Pancreas (tissue), 10 donors: ENCODE measurements around the gene CEP128. TPM values are rescaled to one million over a fixed set of nuclear protein-coding genes. Genes with fewer than 3 reads are reported as not detected.

Source experiments
- ATAC-seq, 4 donors: fragments of 200-7000 bp; cut with Tn5 transposase; one replicate each; pipeline versions ENCODE4 v1.8.0 to v1.9.1; 2020; ENCODE audit warnings: mild to moderate bottlenecking in 4 of 4, moderate library complexity in 4 of 4
- DNase-seq, 6 donors: peaks; one replicate each; pipeline ENCODE4 v3.0.0-alpha.2; 2020
- FAIRE-seq: peaks from 2 replicates; lab custom pipeline; 2012; peaks lifted over from hg19 to GRCh38; lab: Jason Lieb, UNC
- H3K27ac ChIP-seq, 4 donors: fragments of 200-600 bp; sonication (generic); 1 replicate in 3 of 4; 2 replicates in 1 of 4; pipeline versions ENCODE4 v1.5.0 to v1.8.0; 2020
- H3K27me3 ChIP-seq, 4 donors: fragments of 200-600 bp; one replicate each; pipeline ENCODE4 v1.8.0; 2021
- H3K36me3 ChIP-seq, 3 donors: fragments of 200-600 bp; sonication (generic) in 1 of 3; one replicate each; pipeline versions ENCODE4 v1.5.0 to v1.8.0; 2020 to 2021
- H3K4me1 ChIP-seq, 3 donors: fragments of 200-600 bp; one replicate each; pipeline ENCODE4 v1.8.0; 2021
- H3K4me3 ChIP-seq, 4 donors: fragments of 200-600 bp; sonication (generic) in 2 of 4; one replicate each; pipeline versions ENCODE4 v1.5.0 to v1.8.0; 2020 to 2021
- H3K9me3 ChIP-seq, 4 donors: fragments of 200-600 bp; one replicate each; pipeline ENCODE4 v1.8.0; 2021
- CTCF ChIP-seq, 4 donors: fragments of 200-600 bp; sonication (generic) in 3 of 4; IDR thresholded peaks; one replicate each; pipeline versions ENCODE4 v1.5.0 to v1.8.0; 2021; ENCODE audit warnings: antibody characterized with exemption in 4 of 4
- WGBS, 2 donors: extraction: QIAGEN DNeasy Blood & Tissue Kit; methylation state at CpG; one replicate each; pipeline ENCODE4 v1.1.7; 2013; 5-methylcytosine and 5-hydroxymethylcytosine counted together
- intact Hi-C, 3 donors: fragments of 100-400 bp; cut with DNase I; formaldehyde crosslinking; loops; one replicate each; pipeline versions ENCODE4 v1.11.1 to v1.14.2; 2022
- polyA plus RNA-seq, 2 donors: library from polyadenylated mRNA; stranded (reverse); fragments of 200-250 nt; gene quantifications; one replicate each; pipeline ENCODE4 v1.2.3, GENCODE V29; 2013
- total RNA-seq, 6 donors: library from RNA; stranded (reverse); fragmentation: NEBNext Ultra II Directional in 4 of 6; extraction: Animal tissue kit (Norgen Biotek cat#: 25700) in 4 of 6; gene quantifications; one replicate each; pipeline versions ENCODE4 v1.2.1 to v1.2.4, GENCODE V29; 2021 to 2023
- donor health status: healthy with polysubstance abuse.
- donor health status: DM: no; HTN: no; CAD: no; lungs with moderate emphysema.
- donor health status: DM: no; HTN: no; CAD: no.
- donor health status: control.
- donor health status: control.
- donor health status: Bipolar disorder and iron deficiency.
- donor health status: DM: yes; HTN: yes; CAD: no.
- donor health status: DM: no; HTN: no; CAD: no.
- donor health status: DM: no; HTN: no; CAD: no.
- donor health status: DM: yes; HTN: yes; CAD: no.

The CEP128 gene
- total and polyA plus RNA-seq, 8 donors: 0.92 to 2.8 (median 2.0) TPM

DNA sequence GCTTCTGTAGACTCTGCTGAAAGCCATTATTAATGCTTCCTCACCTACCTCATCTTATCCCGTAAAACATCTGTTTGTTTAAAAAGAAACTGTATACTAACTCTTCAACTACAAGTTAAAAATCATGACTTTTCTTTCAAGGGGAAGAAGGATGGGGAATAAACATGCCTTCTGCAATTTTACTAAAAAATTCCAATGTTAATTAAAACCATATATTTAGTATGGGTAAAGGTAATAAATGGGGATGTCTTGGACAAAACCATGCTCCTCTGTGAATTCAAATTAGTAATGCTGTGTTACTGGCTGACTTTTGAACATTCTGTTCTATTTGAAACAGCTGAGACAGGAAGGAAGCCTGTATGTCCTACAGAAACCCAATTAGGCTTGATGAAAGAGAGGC is 419.1 kb downstream of the CEP128 start:
- Histone ChIP-seq H3K4me1 (no peaks in the 10 kb centered on the region), H3K27ac (no peak overlapping the region), H3K36me3 (no peaks in the 10 kb centered on the region), H3K4me3 (no peak overlapping the region), H3K9me3 (no peaks in the 10 kb centered on the region), H3K27me3 (no peaks in the 10 kb centered on the region)
- FAIRE-seq: no peak
- ATAC-seq: no peak
- DNase-seq: no peak
- 86 to 90% methylated on average over 1 of the region's 1 CpG for WGBS, 2 donors
- intact Hi-C loops: no loop called here
- TF ChIP-seq CTCF (IDR thresholded peaks at IDR 0.05): no peak

DNA sequence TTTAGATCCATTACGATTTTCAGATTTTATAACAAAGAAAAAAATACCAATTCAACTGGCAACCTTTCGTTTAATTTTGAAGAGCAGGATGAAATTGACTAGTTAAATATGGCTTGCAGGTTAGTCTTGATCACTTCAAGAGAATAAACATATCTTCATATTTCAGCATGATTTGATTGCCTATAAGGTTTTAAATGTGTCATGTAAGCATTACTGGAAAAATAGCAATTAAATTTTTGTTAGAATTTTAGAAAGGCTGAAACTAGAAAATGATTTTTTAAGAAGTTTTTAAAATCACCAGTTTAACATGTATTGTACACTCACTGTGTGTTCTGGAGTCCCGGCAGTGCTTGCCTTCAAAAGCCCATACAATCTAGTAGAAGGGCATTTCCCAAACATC is 420.1 kb downstream of the CEP128 start:
- Histone ChIP-seq H3K27ac (no peak overlapping the region), H3K9me3 (no peaks in the 10 kb centered on the region), H3K36me3 (no peaks in the 10 kb centered on the region), H3K4me1 (no peaks in the 10 kb centered on the region), H3K4me3 (no peak overlapping the region), H3K27me3 (no peaks in the 10 kb centered on the region)
- intact Hi-C loops: no loop called here
- ATAC-seq (no peak), DNase-seq (no peak), FAIRE-seq (no peak)
- 89 to 95% methylated on average over 3 of the region's 3 CpGs for WGBS, 2 donors
- no peak for TF ChIP-seq CTCF (IDR thresholded peaks at IDR 0.05)

DNA sequence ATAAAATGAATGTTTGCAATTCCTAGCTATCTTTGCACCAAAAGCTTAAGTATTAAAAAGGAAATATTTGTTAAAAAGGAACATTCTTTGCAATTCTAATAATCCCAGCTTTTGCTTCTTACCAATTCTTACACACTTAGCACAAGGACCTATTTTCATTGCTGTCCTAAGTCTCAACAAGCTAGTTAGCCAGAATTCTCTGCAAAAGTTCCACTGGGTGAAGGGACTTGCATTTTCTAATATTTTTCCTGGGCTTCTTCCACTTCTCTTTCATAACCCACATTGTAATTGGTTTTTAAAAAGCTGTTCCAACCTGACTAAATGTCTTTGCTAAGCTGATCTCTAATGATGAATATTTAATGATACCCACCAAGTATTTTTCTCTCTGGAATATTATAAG is 422.5 kb downstream of the CEP128 start:
- DNase-seq (no peak), ATAC-seq (no peak), FAIRE-seq (no peak)
- intact Hi-C loops: no loop called here
- no peak overlapping the region for H3K4me3 ChIP-seq
- H3K4me1 ChIP-seq: no peaks in the 10 kb centered on the region
- H3K27ac ChIP-seq: no peak overlapping the region
- H3K27me3 ChIP-seq: no peaks in the 10 kb centered on the region
- TF ChIP-seq CTCF (IDR thresholded peaks at IDR 0.05): no peak
- no peaks in the 10 kb centered on the region for H3K36me3 ChIP-seq
- no peaks in the 10 kb centered on the region for H3K9me3 ChIP-seq

DNA sequence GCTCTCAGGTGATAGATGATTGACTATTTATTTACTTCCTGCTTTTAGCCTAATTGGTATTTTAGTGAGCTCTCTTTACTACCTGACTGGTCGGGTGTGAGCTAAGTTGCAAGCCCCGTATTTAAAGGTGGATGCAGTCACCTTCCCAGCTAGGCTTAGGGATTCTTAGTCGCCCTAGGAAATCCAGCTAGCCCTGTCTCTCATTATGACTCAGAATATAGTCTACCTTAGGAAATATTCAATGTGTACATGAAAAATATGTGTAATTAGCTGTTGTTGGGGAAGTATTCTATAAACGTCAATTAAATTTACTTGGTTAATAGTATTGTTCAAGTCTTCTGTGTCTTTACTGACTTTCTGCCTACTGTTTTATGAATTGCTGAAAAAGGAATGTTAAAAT is 423.4 kb downstream of the CEP128 start:
- ATAC-seq: no peak
- 82 to 84% methylated on average over 4 of the region's 4 CpGs for WGBS, 2 donors
- Histone ChIP-seq H3K36me3 (no peaks in the 10 kb centered on the region), H3K9me3 (no peaks in the 10 kb centered on the region), H3K27ac (no peak overlapping the region), H3K27me3 (no peaks in the 10 kb centered on the region), H3K4me1 (no peaks in the 10 kb centered on the region), H3K4me3 (no peak overlapping the region)
- no peak for FAIRE-seq
- no peak for TF ChIP-seq CTCF (IDR thresholded peaks at IDR 0.05)
- DNase-seq: no peak
- intact Hi-C loops: no loop called here

DNA sequence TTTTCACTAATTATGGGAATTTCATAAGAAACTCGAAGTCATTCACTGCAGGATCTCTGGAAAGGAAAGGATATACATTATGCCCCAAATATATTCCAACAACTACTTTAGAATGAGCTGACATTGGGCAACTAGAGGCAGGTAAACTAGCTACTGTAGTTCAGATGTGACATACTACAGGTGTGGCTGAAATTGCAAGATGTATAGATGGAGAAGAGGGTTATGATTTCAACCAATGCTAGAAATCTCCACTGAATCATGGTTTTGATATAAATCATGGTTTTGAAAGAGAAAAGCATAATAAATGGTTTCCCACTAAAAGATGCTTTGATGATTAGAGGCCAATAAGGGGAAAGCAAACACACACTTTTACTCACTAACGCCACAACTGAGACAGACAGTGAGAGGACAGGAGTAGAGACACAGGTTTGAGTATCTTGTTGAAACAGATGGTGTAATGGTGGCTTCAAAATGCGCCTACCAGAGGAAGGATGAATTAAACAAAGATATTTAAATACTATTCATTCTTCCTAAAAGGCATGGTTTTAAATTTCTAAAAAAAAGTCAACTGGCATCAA is 434.2 kb downstream of the CEP128 start:
- no peak for TF ChIP-seq CTCF (IDR thresholded peaks at IDR 0.05)
- Histone ChIP-seq H3K36me3 (no peaks in the 10 kb centered on the region), H3K9me3 (no peaks in the 10 kb centered on the region), H3K27me3 (no peaks in the 10 kb centered on the region), H3K4me3 (no peak overlapping the region), H3K27ac (no peak overlapping the region), H3K4me1 (no peaks in the 10 kb centered on the region)
- intact Hi-C loops: no loop called here
- FAIRE-seq: no peak
- ATAC-seq: no peak
- 78 to 84% methylated on average over 3 of the region's 3 CpGs for WGBS, 2 donors
- no peak for DNase-seq
